Rectal smooth muscle tissue (tissue), 1 donor: Measurements from ENCODE around the gene PPA1.
"Not testable (repeated sequence)": the region's sequence is repeated elsewhere in the genome, so short reads cannot be mapped to it uniquely, and the experiment has no call there.

ENCODE experiments used
- H3K27ac ChIP-seq: one replicate; pipeline ENCODE4 v1.7.0; 2013; ENCODE audit warnings: low read depth, low read length, inconsistent platforms
- H3K27me3 ChIP-seq: one replicate; pipeline ENCODE4 v1.7.0; 2013; ENCODE audit warnings: low read length; ENCODE audit not compliant: control insufficient read depth, insufficient read depth
- H3K36me3 ChIP-seq: one replicate; pipeline ENCODE4 v1.7.0; 2013; ENCODE audit warnings: low read length; ENCODE audit not compliant: control insufficient read depth, insufficient read depth
- H3K4me1 ChIP-seq: one replicate; pipeline ENCODE4 v1.7.0; 2013; ENCODE audit warnings: low read length; ENCODE audit not compliant: control insufficient read depth, insufficient read depth
- H3K4me3 ChIP-seq: one replicate; pipeline ENCODE4 v1.7.0; 2013; ENCODE audit warnings: low read length
- H3K9ac ChIP-seq: one replicate; pipeline ENCODE4 v1.7.0; 2013; ENCODE audit warnings: low read length

The PPA1 gene

DNA sequence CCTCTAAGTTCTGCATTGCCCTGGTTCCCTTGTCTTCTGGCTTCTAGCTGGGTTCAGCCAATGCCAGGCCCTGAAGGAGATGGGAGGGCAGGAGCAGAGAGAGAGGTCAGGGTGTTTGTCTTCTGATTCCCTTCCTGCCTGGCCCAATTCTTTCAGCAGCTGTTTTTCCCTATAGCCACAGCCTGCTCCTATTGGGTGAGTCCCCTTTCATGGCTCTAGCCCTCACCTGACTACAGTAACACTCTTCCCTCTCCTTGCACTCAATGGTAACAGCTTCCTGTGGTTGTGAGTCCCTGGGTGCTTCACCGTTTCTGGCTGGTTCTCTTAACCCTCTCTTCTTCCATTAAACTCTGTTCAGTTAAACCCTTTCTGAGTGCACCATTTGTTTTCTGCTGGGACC, 33.5 kb upstream of the PPA1 start:
- Histone ChIP-seq H3K27ac (no peak overlapping the region), H3K9ac (no peak overlapping the region), H3K27me3 (no peaks in the 10 kb centered on the region), H3K4me1 (no peaks in the 10 kb centered on the region), H3K36me3 (no peaks in the 10 kb centered on the region), H3K4me3 (no peak overlapping the region)

DNA sequence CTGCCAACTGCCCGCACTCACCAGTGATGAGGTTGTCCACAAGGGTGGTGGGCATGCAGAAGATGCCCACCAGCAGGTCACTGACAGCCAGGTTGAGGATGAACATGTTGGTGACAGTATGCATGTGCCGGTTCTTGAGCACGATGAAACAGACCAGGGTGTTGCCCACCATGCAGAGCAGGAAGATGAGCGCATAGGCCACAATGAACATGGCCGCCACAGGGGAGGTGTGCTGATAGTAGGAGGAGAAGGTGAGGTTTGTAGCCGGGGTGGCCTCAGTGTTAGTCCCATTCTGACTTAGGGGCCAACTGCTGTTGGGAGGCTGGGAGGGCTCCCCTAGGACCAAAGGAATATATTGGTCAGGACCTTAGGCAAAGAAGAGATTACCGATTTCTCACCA, 32.8 kb upstream of the PPA1 start:
- no peak overlapping the region for H3K27ac ChIP-seq
- no peaks in the 10 kb centered on the region for H3K36me3 ChIP-seq
- H3K9ac ChIP-seq: no peak overlapping the region
- H3K4me3 ChIP-seq: no peak overlapping the region
- H3K27me3 ChIP-seq: no peaks in the 10 kb centered on the region
- H3K4me1 ChIP-seq: no peaks in the 10 kb centered on the region

DNA sequence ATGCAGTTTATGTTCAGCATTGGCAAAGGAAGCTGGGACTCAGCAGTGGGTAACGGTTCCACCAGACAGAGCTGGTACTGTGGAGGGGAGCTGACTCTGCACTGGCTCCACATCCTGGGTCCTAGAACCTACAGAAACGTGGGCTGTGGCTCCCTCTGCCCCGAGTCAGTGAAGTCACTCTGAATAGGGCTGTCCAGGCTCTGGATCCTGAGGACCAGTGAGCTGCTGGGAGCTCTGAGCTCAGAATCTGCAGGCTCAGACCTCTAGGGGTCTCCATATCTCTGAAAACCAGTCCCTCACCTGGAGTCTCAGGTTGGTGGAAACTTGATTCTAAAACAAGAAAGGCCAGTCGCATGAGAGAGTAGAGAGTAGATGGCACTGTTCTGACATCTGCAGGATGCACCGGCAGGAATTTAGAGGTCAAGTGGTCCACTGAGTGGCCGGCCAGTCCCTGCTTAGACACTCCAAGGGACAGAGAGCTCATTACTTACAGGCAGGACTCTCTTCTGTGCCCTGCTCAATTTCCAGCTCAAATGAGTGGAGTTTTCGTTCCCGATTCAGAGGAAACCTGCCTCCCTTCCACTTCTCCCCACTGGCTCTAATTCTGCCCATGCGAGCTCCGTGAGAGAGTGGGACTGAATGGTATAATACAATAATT, 31.9 kb upstream of the PPA1 start:
- H3K4me3 ChIP-seq: no peak overlapping the region
- H3K9ac ChIP-seq: no peak overlapping the region
- no peaks in the 10 kb centered on the region for H3K27me3 ChIP-seq
- no peak overlapping the region for H3K27ac ChIP-seq
- no peaks in the 10 kb centered on the region for H3K36me3 ChIP-seq
- H3K4me1 ChIP-seq: no peaks in the 10 kb centered on the region

DNA sequence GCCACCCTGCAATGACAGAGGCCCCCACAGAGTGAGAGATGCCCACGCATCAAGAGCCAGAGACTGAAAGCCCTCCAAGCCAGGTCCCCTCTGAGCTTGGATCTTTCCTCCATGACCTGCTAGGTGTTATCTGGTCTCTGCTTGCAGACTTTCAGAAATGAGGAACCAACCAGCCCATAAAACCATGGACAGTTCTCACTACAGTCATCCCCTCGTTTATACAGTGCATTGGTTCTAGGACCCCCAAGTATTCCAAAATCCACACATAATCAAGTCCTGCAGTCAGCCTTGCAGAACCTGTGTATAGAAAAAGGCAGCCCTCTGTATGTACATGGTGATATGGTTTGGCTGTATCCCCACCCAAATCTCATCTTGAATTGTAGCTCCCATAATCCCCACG, 27.5 kb upstream of the PPA1 start:
- Histone ChIP-seq H3K27ac (no peak overlapping the region), H3K4me1 (no peaks in the 10 kb centered on the region), H3K36me3 (no peaks in the 10 kb centered on the region), H3K9ac (no peak overlapping the region), H3K4me3 (no peak overlapping the region), H3K27me3 (no peaks in the 10 kb centered on the region)

DNA sequence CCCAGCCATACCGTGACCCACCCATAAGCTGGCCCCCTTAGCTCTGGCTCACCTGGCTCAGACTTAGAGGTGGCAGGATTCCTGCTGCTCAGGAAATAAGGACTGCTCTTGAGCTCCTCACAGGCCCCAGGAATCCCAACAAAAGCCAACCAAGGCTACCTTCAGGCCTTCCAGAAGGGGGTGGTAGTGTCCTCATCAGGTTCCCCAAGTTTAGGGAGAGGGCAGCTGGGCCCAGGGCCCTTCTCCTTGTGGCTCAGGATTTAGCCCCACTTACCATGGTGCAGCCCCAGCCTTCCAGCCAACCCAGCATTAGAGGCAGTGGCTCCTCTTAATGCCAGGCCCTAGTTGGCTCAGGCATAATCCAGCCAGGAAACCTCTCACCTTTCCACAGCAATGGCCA, 27.0 kb upstream of the PPA1 start:
- Histone ChIP-seq H3K27ac (no peak overlapping the region), H3K4me3 (no peak overlapping the region), H3K9ac (no peak overlapping the region), H3K27me3 (no peaks in the 10 kb centered on the region), H3K4me1 (no peaks in the 10 kb centered on the region), H3K36me3 (no peaks in the 10 kb centered on the region)

DNA sequence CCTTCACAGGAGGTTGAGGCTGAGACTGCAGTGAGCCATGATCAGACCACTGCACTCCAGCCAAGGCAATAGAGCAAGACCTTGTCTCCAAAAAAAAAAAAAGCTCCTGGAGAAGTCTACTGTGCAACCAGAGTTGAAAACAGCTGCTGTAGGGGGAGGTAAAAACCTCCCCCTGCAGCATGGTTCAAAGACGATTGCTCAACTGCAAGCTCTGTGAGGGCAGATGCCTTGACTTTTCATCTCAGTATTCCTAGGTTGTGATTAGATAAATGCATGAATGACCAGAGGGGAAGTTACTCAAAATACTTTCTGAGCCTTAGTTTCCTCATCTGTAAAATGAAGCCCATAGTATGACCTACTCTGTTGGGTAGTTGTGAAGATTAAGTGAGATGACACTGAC, 25.0 kb upstream of the PPA1 start:
- H3K36me3 ChIP-seq: no peaks in the 10 kb centered on the region
- no peaks in the 10 kb centered on the region for H3K27me3 ChIP-seq
- no peak overlapping the region for H3K27ac ChIP-seq
- no peak overlapping the region for H3K9ac ChIP-seq
- H3K4me1 ChIP-seq: no peaks in the 10 kb centered on the region
- H3K4me3 ChIP-seq: no peak overlapping the region

DNA sequence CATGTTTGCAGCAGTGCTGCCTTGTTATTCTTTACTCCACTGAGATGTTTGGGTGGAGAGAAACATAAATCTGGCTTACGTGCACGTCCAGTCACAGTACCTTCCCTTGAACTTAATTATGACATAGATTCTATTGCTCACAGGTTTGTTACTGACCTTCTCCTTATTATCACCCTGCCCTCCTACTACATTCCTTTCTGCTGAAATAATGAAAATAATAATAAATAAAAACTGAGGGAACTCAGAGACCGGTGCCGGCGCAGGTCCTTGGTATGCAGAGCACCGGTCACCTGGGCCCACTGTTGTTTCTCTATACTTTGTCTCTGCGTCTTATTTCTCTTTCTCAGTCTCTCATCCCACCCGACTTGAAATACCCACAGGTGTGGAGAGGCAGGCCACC, 24.6 kb upstream of the PPA1 start:
- not testable (repeated sequence) for H3K4me3 ChIP-seq, H3K27me3 ChIP-seq, H3K36me3 ChIP-seq, H3K4me1 ChIP-seq, H3K9ac ChIP-seq, H3K27ac ChIP-seq

DNA sequence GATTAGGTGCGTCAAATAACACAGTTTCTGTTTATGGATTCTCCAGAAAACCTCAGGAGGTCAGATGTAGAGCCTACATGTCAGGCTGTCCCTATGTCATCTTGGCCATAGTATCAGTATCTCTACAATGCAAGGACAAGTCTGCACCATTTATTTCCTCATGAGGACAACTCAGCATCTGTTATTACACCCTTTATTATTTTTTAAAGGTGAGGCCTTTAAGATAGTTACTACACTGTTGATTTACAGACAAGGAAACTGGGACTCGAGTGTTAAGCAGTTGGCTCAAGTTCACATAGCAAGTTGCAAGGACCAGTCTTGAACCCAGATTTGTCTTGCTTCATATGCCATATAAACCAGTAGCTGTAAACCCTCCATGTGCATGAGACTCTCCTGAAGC, 23.2 kb upstream of the PPA1 start:
- no peaks in the 10 kb centered on the region for H3K4me1 ChIP-seq
- H3K4me3 ChIP-seq: no peak overlapping the region
- H3K27ac ChIP-seq: no peak overlapping the region
- no peaks in the 10 kb centered on the region for H3K27me3 ChIP-seq
- no peak overlapping the region for H3K9ac ChIP-seq
- no peaks in the 10 kb centered on the region for H3K36me3 ChIP-seq

DNA sequence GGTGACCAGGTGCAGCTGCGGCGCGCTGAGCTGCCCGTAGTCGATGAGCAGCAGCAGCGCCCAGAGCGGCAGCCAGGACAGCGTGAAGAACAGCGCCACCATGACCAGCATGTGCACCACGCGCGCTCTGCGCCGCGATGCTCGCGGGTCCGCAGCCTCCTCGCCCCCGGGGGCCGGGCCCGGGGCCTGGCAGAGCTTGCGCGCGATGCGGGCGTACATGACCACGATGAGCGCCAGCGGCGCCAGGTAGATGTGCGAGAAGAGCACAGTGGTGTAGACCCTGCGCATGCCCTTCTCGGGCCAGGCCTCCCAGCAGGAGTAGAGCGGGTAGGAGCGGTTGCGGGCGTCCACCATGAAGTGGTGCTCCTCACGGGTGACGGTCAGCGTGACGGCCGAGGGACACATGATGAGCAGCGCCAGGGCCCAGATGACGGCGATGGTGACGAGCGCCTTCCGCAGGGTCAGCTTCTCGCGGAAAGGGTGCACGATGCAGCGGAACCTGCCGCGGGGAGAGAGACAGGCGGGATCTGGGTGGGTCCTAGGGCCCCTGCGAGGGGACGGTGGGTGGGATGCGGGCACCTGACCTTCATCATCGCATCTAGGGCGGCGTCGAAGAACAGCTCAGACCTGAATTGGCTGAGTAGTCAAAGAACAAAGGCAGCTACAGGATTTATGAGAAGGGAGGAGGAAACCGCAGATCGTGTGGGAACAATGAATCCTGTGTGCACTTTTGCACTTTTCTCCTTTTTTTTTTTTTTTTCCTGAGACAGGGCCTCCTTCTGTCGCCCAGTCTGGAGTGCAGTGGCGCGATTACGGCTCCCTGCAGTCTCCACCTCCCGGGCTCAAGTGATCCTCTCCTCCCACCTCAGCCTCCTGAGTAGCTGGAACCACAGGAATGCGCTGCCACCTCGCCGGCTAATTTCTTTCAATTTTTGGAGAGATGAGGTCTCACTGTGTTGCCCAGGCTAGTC, 22.4 kb upstream of the PPA1 start:
- Histone ChIP-seq H3K9ac (no peak overlapping the region), H3K27ac (no peak overlapping the region), H3K4me3 (peak overlapping the region; percentile 42), H3K4me1 (no peaks in the 10 kb centered on the region), H3K36me3 (no peaks in the 10 kb centered on the region), H3K27me3 (no peaks in the 10 kb centered on the region)

DNA sequence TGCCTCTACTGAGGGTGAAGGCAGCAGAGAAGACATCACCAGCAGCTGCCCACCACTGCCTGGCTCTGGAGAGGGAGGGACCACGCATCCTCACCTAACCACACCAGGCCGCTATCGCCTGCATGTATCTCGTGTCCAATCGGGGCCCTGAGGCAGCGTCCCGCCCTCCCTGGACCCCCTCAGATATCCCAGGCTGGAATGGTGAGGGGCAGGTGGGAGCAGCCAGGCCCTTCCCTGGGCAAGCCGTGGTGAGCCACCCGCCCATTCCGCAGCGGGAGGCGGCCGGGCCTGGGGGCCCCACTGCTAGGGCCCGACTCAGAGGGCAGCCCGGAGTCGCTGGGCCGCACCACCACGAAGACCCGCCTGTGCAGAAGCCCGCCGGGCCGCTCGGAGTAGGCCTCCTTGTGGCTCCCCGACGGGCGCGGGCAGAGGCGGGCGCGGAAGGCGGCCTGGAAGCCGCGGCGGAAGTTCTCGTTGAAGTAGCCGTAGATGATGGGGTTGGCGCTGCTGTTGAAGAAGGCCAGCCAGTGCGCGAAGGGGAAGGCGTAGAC, 21.6 kb upstream of the PPA1 start:
- Histone ChIP-seq H3K27ac (no peak overlapping the region), H3K4me1 (no peaks in the 10 kb centered on the region), H3K9ac (no peak overlapping the region), H3K36me3 (no peaks in the 10 kb centered on the region), H3K4me3 (peak overlapping the region; percentile 42), H3K27me3 (no peaks in the 10 kb centered on the region)

DNA sequence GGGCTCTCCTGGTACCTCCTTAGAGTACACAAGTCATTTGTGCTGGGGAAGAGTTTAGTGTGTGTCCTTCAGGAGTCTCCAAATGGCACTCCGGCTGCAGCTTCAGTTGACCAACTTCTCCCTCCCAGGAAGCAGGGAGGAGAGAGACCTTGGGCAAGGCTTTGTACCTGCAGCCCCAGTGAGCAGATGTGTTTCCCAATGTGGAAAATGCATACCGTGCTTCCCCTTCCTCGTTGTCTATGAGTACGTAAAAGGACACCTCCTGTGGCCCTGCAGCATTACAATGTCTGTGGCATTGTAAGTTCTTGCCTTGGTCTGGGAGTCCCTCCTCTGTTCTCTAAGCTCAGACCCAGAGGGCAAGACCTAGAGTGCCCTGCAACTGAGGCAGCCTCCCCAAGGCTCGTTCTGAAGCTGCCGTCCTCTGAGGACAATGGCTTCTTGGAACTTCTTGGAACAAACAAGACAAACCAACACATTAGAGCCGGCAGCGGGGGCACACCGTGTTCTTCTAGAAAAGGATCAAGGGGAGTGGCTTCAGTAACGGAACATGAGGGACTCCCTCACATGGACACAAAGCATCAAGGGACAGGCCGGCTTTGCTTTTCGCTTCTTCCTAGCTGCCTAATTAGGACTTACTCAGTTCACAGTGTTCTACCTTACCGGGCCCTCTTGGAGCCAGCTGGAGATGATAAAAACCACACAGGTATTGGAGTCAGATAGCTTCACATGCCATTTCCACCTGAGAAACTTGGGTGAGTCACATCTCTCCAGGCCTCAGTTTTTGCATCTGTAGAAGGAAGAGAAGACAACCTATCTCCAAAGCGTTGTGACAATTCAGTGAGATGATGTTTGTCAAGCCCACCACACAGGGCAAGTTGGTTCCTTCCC, 20.9 kb upstream of the PPA1 start:
- H3K9ac ChIP-seq: no peak overlapping the region
- no peaks in the 10 kb centered on the region for H3K4me1 ChIP-seq
- H3K27ac ChIP-seq: no peak overlapping the region
- no peak overlapping the region for H3K4me3 ChIP-seq
- no peaks in the 10 kb centered on the region for H3K27me3 ChIP-seq
- no peaks in the 10 kb centered on the region for H3K36me3 ChIP-seq
